GM12892 (cell line): ENCODE measurements around the gene FAH.

Experiments
- DNase-seq: peaks from one replicate; pipeline ENCODE4 v3.0.0; 2011; ENCODE audit not compliant: insufficient read length
- FAIRE-seq: peaks from 2 replicates; lab custom pipeline; 2011; peaks lifted over from hg19 to GRCh38; lab: Jason Lieb, UNC
- POLR2A ChIP-seq: IDR thresholded peaks from 2 replicates; pipeline ENCODE4 v1.6.1; 2011; ENCODE audit warnings: low read depth, low read length, control low read depth
- POLR2AphosphoS5 ChIP-seq: IDR thresholded peaks from 2 replicates; pipeline ENCODE4 v1.6.1; 2011; ENCODE audit warnings: low read depth, low read length, control low read depth
- TAF1 ChIP-seq: IDR thresholded peaks from 2 replicates; pipeline ENCODE4 v1.6.1; 2011; ENCODE audit warnings: low read depth, mild to moderate bottlenecking, control low read depth, low read length, borderline replicate concordance

FAH gene

GRCh38 chr15:80161468-80162016 lies 8.7 kb downstream of the FAH start:
- no peak for DNase-seq
- TF ChIP-seq POLR2A (no peak), TAF1 (no peak), POLR2AphosphoS5 (no peak)
- FAIRE-seq: no peak

- no peak for DNase-seq
- FAIRE-seq: no peak
- TF ChIP-seq TAF1 (no peak), POLR2AphosphoS5 (no peak), POLR2A (no peak)
These were observed 9.3 kb downstream of the FAH start for GRCh38 chr15:80162059-80162554.

- FAIRE-seq (no peak), DNase-seq (no peak)
- TF ChIP-seq TAF1: no peak
- TF ChIP-seq POLR2AphosphoS5: no peak
These were observed 10.4 kb downstream of the FAH start for GRCh38 chr15:80163217-80163616.

GRCh38 chr15:80163897-80164296 lies 11.1 kb downstream of the FAH start:
- DNase-seq (no peak), FAIRE-seq (no peak)
- TF ChIP-seq TAF1 (no peak), POLR2AphosphoS5 (no peak), POLR2A (no peak)

- FAIRE-seq (no peak), DNase-seq (no peak)
- TF ChIP-seq POLR2AphosphoS5 (no peak), POLR2A (no peak), TAF1 (no peak)
These were observed 15.1 kb downstream of the FAH start for GRCh38 chr15:80167936-80168335.

- no peak for TF ChIP-seq POLR2AphosphoS5
- TF ChIP-seq POLR2A: no peak
- no peak for TF ChIP-seq TAF1
- no peak for DNase-seq
- no peak for FAIRE-seq
These were observed 15.6 kb downstream of the FAH start for GRCh38 chr15:80168421-80168820.

GRCh38 chr15:80169768-80170357 lies 17.1 kb downstream of the FAH start:
- no peak for FAIRE-seq
- TF ChIP-seq POLR2AphosphoS5: no peak
- no peak for TF ChIP-seq TAF1
- no peak for TF ChIP-seq POLR2A
- DNase-seq: no peak

- TF ChIP-seq POLR2A: no peak
- TF ChIP-seq TAF1: no peak
- no peak for TF ChIP-seq POLR2AphosphoS5
- no peak for FAIRE-seq
- DNase-seq: no peak
These were observed 17.8 kb downstream of the FAH start for GRCh38 chr15:80170596-80170995.

- no peak for DNase-seq
- no peak for FAIRE-seq
- TF ChIP-seq POLR2A (no peak), TAF1 (no peak), POLR2AphosphoS5 (no peak)
These were observed 19.0 kb downstream of the FAH start for GRCh38 chr15:80171787-80172186.

GRCh38 chr15:80172401-80172800 lies 19.6 kb downstream of the FAH start:
- no peak for TF ChIP-seq TAF1
- no peak for TF ChIP-seq POLR2A
- no peak for TF ChIP-seq POLR2AphosphoS5
- FAIRE-seq (no peak), DNase-seq (no peak)

GRCh38 chr15:80173022-80173759 lies 20.4 kb downstream of the FAH start:
- no peak for TF ChIP-seq TAF1
- TF ChIP-seq POLR2A: no peak
- no peak for TF ChIP-seq POLR2AphosphoS5

More at GRCh38 chr15:80173022-80173759, 20.4 kb downstream of the FAH start:
- FAIRE-seq: peak; percentile 97
- peak; percentile 58 for DNase-seq
